Astrocyte (in vitro differentiated cells and primary cell): ENCODE results near the gene DLK1.

ENCODE experiments used
- CTCF ChIP-seq: IDR thresholded peaks from 2 replicates; pipeline ENCODE4 v1.5.1; 2011; ENCODE audit warnings: low read depth, mild to moderate bottlenecking, inconsistent platforms, low read length, moderate library complexity; ENCODE audit not compliant: insufficient read depth
- EZH2 ChIP-seq: IDR thresholded peaks from 2 replicates; pipeline ENCODE4 v1.6.1; 2012; ENCODE audit warnings: mild to moderate bottlenecking, low read length, inconsistent platforms; ENCODE audit not compliant: insufficient read depth

GRCh38 chr14:100688598-100689461 lies 37.9 kb upstream of the DLK1 start:
- TF ChIP-seq CTCF (no peak), EZH2 (no peak)
